ENCODE data around the gene ABCC8.

- TF ChIP-seq POLR2A (IDR thresholded peaks at IDR 0.05) (no peak), CTCF (IDR thresholded peaks at IDR 0.05) (no peak)
Observed at GRCh38 chr11:17517186-17517585, 40.5 kb upstream of the ABCC8 start.
